GM23248 (cell line): Measurements from ENCODE around the gene TRIM41.
"Not testable (repeated sequence)": the region's sequence is repeated elsewhere in the genome, so short reads cannot be mapped to it uniquely, and the experiment has no call there.

ENCODE experiments used
- EZH2 ChIP-seq: fragments of 200-600 bp; sonication (generic); IDR thresholded peaks from 2 replicates; pipeline ENCODE4 v1.6.1; 2018; ENCODE audit warnings: antibody characterized with exemption, mild to moderate bottlenecking; ENCODE audit not compliant: insufficient read depth, poor library complexity, severe bottlenecking
- EZH2phosphoT487 ChIP-seq: fragments of 200-600 bp; sonication (generic); IDR thresholded peaks from 2 replicates; pipeline ENCODE4 v1.6.1; 2018; ENCODE audit warnings: antibody characterized with exemption, moderate library complexity, mild to moderate bottlenecking, low read depth; ENCODE audit not compliant: insufficient read depth

- TF ChIP-seq EZH2, EZH2phosphoT487: not testable (repeated sequence)
Observed at GRCh38 chr5:181214249-181214648, 8.8 kb upstream of the TRIM41 start.
